GM18505 (cell line): ENCODE measurements around the gene ZGPAT.

ENCODE experiments used
- ATAC-seq: cut with Tn5 transposase; IDR thresholded peaks from one replicate; pipeline ENCODE4 v1.9.1; 2021; ENCODE audit not compliant: unreplicated experiment
- POLR2A ChIP-seq: IDR thresholded peaks from 4 replicates; pipeline ENCODE4 v1.6.1; 2011; ENCODE audit warnings: borderline replicate concordance; ENCODE audit not compliant: insufficient read depth, insufficient read length; ENCODE audit errors: extremely low read depth

ZGPAT gene

GRCh38 chr20:63687419-63688178 is 20.2 kb upstream of the ZGPAT start:
- no peak for ATAC-seq
- no peak for TF ChIP-seq POLR2A

GRCh38 chr20:63688228-63689045 is 19.4 kb upstream of the ZGPAT start:
- ATAC-seq, result no peak
- no peak for TF ChIP-seq POLR2A

- no peak for TF ChIP-seq POLR2A
- ATAC-seq, result no peak
These were observed 18.5 kb upstream of the ZGPAT start for GRCh38 chr20:63689046-63690002.

DNA sequence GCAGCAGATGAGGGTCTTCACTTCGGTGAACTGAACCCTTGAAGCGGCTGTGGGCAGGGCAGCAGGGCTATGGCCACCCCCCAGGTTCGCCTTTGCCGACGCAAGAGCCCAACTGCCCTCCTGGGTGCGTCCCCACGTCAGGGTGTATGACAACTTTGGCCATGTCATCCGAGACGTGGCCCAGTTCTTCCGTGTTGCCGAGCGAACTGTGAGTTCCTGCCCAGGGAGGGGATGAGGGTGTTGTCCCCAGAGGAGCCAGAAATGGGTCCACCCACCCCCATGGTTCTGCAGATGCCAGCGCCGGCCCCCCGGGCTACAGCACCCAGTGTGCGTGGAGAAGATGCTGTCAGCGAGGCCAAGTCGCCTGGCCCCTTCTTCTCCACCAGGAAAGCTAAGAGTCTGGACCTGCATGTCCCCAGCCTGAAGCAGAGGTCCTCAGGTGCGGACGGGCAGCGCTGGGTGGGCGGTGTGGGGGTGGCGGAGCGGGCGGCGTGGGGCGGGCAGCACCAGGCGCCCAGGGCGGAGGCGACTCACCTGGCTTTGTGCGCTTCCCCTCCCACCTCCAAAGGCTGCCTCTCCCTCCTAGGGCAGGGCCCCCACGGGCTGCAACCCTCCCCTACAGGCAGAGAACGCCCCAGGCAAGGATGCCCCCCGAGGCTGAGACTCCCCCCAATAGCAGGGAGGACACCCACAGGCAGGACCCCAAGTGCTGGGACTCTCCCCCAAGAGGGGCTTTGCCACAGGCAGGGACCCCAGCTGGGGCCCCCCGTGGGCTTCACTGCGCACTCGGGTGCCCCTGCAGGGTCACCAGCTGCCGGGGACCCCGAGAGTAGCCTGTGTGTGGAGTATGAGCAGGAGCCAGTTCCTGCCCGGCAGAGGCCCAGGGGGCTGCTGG is 17.6 kb upstream of the ZGPAT start:
- no peak for ATAC-seq
- TF ChIP-seq POLR2A, result no peak

DNA sequence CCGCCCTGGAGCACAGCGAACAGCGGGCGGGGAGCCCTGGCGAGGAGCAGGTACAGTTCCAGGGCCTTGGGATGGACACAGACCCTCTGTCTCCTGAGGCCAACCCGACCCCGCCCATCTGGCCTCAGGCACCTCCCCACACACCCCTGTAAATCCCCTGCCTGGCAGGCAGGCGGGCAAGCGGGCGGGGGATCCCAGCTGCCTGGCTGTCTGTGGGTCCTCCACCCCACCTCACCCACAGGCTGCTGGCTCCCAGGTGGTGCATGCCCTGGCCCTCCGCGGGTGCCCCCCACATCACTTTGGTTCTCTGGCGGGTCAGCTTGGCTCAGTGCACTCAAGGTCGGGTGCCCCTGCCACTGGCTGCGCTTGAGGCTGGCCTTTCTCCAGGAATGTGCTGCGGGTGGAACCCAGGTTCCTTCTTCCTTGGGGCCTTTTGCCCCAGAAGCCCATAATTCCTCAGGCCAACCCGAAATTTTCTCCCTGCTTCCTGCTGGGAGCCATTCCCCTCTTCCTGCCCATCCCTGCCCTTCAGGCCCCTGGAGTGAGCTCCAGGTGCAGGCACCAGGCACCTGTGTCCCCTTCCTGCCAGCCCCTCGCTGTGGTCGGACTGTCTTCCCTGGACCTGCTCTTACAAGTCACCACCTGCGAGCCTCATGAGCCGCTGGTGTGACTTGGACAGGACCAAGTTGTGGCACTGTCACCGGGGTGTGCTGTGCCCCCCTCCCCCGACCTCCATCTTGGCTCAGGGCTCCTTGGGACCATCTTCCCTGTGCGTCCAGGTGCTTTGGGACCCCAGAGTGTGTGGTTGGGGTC is 16.7 kb upstream of the ZGPAT start:
- ATAC-seq, result no peak
- no peak for TF ChIP-seq POLR2A

- no peak for TF ChIP-seq POLR2A
These were observed 16.0 kb upstream of the ZGPAT start for GRCh38 chr20:63691711-63692435.

DNA sequence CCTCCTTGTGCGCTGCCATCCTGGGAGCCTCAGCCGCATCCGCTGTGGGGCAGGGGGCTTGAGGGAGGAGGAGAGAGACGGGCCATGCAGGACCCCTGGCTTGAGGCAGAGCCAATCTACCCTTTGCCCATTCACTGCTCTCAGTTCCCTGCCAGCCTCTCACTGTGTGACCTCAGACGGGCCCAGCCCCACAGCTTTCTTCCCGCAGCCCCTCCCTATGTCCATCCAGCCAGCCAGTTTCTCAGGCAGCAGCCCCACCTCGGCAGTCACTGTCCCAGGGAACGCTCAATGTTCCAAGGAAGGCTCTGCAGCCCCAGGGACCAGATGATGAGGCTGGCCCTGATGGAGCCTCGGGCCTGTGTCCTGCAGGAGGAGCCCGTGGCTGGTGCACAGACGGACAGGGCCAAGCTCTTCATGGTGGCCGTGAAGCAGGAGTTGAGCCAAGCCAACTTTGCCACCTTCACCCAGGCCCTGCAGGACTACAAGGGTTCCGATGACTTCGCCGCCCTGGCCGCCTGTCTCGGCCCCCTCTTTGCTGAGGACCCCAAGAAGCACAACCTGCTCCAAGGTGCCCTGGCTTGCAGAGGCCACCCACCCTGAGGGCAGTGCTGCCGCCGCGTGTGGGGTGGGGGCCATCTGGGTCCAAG is 15.3 kb upstream of the ZGPAT start:
- no peak for ATAC-seq
- no peak for TF ChIP-seq POLR2A

More at GRCh38 chr20:63691711-63692435, 16.0 kb upstream of the ZGPAT start:
- no peak for ATAC-seq

DNA sequence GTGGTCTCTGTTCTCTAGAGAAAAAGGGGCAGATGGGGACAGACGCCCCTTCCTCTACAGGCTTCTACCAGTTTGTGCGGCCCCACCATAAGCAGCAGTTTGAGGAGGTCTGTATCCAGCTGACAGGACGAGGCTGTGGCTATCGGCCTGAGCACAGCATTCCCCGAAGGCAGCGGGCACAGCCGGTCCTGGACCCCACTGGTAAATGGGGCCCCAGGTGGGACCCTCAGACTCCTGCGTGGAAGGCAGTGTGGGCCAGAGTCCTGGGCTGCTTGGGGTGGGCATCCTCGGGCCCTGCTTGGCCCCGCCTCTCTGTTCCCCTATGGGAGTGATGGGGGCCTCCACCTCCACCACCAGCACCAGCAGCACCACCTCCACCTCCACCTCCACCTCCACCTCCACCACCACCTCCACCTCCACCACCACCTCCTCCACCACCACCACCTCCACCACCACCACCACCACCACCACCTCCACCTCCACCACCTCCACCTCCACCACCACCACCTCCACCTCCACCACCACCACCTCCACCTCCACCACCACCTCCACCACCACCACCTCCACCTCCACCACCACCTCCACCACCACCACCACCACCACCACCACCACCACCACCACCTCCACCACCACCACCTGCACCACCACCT is 14.6 kb upstream of the ZGPAT start:
- no peak for ATAC-seq
- TF ChIP-seq POLR2A, result no peak

DNA sequence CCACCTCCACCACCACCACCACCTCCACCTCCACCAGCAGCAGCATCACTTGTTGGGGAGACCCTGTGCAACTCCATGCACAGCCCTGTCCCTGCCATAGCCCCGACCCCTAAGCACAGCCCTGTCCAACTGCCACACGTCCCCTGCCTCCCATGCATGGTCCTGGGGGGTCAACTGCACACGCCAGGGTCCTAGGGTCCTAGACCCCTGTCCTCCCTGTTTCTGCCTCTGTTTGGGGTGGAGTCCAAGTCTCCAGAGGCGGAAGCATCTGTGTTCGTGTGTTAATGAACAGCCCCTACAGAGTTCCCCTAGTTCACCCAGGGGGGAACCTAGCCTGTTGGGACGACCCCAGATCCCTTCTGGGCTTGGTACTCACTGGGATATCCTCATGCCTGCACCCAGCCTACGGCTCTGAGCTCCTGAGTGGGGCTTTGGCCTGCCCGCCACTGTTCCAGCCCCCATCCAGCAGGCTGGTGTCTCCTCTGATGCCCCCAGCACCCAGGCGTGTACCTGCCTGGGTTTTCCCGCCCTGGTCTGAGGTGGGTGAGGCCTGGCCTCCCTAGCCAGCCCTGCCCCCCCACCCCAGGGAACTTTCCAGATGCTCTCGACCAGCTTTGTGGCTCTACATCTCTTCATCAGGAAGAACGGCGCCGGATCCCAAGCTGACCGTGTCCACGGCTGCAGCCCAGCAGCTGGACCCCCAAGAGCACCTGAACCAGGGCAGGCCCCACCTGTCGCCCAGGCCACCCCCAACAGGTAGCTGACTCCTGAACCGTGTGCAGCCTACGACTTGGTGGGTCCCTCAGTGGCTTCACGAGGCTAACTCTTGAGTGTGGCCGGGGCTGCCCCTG is 13.9 kb upstream of the ZGPAT start:
- TF ChIP-seq POLR2A, result no peak
- ATAC-seq, result no peak
